ENCODE data around the gene WWOX.

Gene WWOX

GRCh38 chr16:78608305-78608776, 508.9 kb downstream of the WWOX start:
- DNase-seq (ENCODE audit: low read depth, low spot score): no peak

DNA sequence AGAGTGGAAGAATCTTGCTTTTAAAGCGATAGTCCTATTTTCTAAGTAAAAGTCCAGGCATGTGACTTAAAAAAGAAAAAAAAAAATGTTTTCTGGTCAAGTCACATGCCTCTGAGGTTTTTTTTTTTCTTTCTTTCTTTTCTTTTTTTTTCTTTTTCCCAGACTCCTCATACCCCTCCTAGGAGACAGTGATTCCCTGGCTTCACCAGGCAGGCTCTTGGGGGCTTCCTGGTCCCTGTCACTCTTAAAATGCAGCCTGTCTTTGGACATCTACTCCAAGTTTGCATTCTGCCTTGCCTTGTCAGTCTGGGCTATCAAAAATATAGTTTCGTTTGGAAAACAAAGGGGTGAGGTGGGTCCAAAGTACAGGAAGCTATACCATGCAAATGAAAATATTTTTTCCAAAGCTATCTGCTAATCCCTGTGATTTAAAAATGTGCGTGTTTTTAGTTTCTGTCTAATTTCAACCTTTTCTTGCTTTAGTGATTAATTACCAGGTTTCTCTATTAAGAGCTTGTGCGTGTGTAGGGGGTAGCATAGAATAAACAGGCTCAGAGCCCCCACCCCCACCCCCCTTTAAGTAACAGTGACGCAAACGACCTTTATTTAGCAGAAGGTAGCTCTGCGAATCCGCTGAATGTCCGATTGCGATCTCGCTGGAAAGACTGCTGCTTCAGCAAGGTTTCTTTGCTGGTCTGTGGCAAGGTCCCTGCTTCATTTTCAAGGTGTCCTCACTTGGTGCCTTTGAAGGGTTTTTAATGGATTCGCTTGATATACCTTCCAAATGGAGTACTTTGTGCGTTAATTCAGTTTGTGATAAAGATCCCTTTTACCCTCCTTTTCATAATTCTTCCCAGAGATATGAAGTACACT, 510.2 kb downstream of the WWOX start:
- no peak for DNase-seq (ENCODE audit: low read depth, low spot score)

GRCh38 chr16:78611318-78611717, 511.9 kb downstream of the WWOX start:
- DNase-seq (ENCODE audit: low read depth, low spot score): no peak

GRCh38 chr16:78619811-78620210, 520.4 kb downstream of the WWOX start:
- no peak for DNase-seq (ENCODE audit: low read depth, low spot score)

GRCh38 chr16:78620291-78620690, 520.8 kb downstream of the WWOX start:
- DNase-seq (ENCODE audit: low read depth, low spot score): no peak

DNA sequence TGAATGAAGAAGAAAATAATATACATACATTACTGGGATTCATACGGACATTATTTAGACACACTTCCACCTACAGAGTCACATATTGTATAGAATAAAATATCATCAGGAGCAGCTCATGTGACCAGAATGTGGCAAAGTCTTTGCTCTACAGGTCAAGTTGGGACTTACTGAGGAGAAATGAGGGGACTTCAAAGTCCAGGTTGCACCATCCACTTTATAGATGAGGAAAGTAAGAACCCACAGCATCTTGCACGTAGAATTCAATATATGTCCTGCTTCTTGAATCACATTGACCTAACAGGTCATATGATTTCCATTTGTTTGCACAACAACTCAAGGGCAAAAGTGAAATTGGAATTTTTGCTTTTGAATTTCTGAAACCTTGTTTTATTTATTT, 524.3 kb downstream of the WWOX start:
- DNase-seq (ENCODE audit: low read depth, low spot score): no peak

DNA sequence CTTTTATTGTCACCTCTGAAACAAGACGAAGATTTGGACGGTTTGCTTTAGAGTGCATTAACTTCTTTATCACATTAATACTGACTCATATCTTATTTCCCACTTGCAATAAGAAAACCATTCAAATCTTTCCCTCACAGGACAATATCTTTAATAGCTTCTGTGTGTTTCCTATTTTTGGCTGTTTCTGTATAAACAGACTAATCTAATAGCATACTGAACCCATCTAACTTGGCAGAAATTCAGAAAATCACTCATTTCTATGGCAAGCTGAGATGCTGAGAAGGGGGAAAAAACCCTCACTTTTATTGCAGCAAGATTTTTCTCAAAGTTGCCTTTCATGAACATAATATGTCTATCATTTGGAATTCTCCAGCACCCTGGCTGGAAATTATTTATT, 524.9 kb downstream of the WWOX start:
- no peak for DNase-seq (ENCODE audit: low read depth, low spot score)

DNA sequence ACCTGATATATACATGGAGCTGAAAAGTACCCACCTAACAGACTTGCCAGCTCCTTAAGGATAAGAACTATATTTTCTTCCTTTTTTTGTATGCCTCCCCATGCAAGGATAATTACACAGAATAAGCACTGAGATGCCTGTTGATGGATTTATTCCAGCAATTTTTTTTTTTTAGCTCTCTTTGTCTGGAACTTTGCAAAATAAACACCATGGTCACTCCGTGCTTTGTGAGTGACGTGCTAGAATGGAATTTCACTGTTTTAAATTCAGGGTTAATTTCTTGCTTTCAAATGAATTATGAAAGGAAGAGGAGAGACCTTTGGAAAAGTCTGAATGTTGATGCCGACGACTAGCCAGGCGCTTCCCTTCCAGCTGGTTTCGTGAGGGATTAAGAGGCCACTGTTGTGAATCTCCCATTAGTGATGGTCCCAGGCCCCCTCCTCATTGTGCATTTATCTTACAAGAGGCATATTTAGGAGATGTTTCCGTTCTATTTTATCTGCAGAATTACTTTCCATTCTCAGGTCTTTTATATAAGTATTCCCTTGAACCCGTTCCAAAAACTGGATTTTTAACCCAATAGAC, 529.1 kb downstream of the WWOX start:
- DNase-seq (ENCODE audit: low read depth, low spot score): no peak

- DNase-seq (ENCODE audit: low read depth, low spot score): no peak
Observed at GRCh38 chr16:78629173-78629572, 529.7 kb downstream of the WWOX start.

DNA sequence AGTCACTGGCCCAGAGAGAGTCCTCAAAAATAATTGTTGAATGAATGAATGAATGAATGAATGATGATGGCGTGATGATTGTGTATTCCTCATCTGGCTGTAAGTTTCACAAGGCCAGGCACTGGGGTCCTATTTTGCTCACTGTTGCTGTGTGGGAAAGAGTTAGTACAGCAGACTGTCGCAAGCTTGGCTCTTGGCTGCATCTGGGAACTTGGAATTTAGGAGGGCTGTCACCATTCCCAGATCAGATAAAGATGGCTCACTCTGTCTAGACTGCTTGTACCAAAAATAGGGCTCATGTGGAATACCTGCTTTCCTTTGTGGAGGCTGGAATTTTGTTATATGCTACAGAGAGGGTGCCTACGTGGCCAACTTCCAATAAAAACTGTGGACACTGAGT, 530.6 kb downstream of the WWOX start:
- no peak for DNase-seq (ENCODE audit: low read depth, low spot score)

GRCh38 chr16:78633551-78633950, 534.1 kb downstream of the WWOX start:
- no peak for DNase-seq (ENCODE audit: low read depth, low spot score)

DNA sequence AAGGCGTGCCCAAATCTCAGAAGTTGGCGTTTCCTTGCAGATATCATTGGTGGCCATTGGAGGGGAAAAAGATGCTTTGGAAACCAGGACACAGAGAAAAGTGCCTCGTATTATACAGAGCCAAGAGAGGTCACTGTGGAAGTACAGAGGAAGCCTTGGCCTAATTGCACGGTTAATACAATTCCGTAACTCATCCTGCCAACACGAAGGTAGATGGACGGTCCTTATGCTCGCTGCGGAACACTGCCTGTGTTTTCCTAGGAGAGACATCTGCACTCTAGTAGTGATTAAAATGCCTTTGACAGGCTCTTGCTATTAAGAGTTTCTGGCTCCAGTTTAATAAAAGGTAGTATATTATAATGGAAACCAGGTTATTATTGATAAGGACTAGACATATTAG, 536.4 kb downstream of the WWOX start:
- no peak for DNase-seq (ENCODE audit: low read depth, low spot score)

DNA sequence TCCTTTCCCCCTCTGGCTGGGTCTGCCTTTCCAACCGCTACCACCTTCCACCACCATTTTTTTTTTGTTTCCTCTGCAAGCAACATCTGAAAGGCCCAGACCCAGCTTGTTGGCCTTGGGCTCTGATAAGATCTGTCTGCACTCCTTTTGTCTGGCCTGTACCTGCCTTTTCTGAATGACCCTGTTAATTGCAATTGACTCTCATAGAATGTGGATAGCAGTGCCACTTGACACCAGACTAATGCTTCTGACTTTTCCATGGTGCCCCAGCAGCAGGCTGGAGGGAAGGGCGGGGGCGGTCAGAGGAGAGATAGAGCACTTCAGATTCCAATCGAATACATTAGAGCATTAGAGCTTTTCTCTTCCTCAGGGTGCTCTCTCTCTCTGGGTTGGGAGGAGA, 538.9 kb downstream of the WWOX start:
- no peak for DNase-seq (ENCODE audit: low read depth, low spot score)

DNA sequence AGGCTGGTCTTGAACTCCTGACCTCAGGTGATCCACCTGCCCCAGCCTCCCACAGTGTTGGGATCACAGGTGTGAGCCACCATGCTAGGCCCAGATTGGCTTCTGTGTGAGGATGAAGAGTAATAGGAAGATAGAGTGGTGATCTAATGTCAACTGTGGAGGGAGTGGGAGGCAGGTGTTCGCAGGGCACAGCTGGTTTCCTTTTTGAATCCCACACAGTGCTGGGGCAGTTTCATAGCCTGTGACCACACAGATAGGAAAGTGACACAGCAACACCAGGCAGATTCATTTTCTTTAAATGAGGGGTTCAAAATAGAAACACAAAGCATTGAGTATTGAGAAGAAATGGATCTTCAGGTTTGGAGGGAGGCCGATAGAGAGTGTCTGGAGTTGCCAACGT, 540.3 kb downstream of the WWOX start:
- DNase-seq (ENCODE audit: low read depth, low spot score): no peak

GRCh38 chr16:78640886-78641285, 541.4 kb downstream of the WWOX start:
- DNase-seq (ENCODE audit: low read depth, low spot score): no peak

DNA sequence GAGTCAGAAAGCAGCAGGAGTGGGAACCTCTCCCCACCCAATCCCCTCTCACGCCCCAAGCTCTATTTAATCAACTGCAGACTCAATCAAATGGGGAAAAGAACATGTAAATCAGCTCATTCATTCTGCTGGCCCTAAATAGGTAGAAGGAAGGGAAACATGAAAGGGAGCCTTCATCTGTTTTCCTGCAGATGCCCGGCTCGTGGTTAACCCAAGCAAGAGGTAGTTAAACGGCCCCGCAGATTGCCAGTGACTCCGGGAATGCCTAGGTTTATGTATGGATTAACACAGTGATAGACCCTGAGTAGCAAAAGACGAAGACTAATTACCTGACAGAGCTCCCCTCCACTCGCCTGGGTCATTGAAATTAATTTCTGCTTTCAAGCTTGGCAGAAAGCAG, 542.0 kb downstream of the WWOX start:
- DNase-seq (ENCODE audit: low read depth, low spot score): no peak

- DNase-seq (ENCODE audit: low read depth, low spot score): no peak
Observed at GRCh38 chr16:78642621-78643285, 543.3 kb downstream of the WWOX start.

DNA sequence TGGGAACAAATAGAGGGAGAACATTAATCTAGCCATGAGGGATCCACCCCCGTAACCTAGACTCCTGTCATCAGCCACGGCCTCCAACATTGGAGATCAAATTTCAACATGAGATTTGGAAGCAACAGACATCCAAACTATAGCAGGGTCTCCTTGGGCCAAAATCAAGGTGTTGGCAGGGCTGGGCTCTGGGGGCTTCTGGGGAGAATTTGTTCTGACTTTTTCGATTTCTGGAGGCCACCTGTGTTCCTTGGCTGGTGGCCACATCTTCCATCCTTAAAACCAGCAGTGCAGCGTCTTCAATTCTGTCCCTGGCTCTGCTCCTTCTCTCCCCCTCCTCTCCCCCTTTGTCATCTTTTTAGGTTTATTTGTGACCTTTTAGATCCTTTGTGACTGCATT, 546.2 kb downstream of the WWOX start:
- no peak for DNase-seq (ENCODE audit: low read depth, low spot score)

GRCh38 chr16:78647019-78647418, 547.6 kb downstream of the WWOX start:
- DNase-seq (ENCODE audit: low read depth, low spot score): no peak

DNA sequence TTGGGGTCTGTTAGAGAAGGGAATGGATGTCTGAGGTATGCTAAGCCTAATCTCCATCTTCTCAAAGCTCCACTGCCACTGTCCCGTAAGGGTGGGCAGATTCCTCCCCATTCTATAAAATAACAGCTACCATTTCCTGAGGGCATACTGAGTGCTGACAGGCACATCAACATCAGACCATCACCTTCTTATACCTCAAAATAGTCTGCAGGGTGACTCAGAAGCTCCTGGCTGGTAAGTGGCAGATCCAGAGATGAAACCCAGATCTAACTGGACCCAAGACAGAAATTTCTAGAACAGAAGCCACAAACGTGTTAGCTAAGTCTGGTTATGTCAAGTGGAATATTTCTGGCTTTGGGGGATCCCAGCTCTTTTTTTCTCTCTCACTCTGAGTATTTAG, 548.0 kb downstream of the WWOX start:
- DNase-seq (ENCODE audit: low read depth, low spot score): no peak

GRCh38 chr16:78648517-78648916, 549.1 kb downstream of the WWOX start:
- no peak for DNase-seq (ENCODE audit: low read depth, low spot score)

GRCh38 chr16:78650339-78651074, 551.1 kb downstream of the WWOX start:
- DNase-seq (ENCODE audit: low read depth, low spot score): no peak

All from brain pericyte (primary cell).